ENCODE data around the gene GPSM1.

GPSM1 gene

DNA sequence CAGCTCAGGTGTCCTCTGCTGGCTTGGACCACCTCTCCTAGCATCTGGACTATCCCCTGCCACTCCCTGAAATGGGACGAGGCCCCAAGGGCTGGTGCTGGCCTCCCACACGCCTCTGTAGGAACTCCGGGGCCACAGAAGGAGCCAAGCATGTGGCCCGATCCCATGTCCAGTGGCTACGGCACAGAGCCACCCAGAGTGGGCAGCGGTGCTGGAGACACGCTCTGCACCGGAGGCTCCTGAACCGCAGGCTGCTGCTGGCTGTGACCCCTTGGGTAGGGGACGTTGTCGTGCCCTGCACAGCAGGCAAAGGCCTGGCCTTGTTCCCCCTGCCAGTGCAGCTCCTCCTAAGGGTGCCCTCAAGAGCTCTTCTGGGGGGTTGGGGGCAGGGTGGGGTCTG, 52.6 kb downstream of the GPSM1 start:
- no peak for FAIRE-seq

DNA sequence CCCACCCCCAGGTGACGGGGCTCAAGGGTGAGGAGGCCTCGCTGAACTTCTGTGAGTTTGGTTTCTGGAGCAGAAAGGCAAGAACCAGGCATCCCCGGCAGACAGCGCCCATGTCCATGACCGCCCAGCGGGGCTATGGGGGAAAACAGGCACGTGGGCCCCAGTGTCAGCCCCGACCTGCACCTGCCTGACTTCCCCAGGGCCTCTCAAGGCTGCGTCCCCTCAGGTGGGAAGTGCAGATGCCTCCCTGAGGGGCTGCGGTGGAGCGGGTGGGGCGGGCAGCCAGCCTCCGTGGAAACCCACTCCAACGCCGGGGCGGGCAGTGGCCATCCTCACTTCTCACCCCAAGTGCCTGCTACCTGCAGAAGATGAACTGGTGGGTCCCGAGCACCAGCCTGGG, 53.0 kb downstream of the GPSM1 start:
- FAIRE-seq: no peak

DNA sequence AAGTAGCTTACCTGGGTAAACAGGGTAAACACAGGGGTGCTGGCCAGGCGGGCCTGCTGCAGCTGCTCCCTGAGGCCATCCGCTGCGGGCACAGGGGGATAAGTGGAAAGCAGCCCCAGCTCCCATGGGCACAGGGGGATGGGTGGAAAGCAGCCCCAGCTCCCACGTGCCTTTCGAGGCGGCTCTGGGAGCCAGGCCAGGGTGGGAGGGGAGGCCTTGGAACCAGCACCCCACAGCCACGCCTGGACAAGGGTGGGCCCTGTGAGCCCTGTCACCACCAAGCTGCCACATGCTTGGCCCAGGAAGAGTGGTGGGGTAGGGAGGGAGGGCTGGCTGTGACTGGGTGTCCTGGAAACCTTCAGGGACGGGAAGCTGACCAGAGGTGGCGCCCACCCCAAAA, 54.0 kb downstream of the GPSM1 start:
- FAIRE-seq: no peak

DNA sequence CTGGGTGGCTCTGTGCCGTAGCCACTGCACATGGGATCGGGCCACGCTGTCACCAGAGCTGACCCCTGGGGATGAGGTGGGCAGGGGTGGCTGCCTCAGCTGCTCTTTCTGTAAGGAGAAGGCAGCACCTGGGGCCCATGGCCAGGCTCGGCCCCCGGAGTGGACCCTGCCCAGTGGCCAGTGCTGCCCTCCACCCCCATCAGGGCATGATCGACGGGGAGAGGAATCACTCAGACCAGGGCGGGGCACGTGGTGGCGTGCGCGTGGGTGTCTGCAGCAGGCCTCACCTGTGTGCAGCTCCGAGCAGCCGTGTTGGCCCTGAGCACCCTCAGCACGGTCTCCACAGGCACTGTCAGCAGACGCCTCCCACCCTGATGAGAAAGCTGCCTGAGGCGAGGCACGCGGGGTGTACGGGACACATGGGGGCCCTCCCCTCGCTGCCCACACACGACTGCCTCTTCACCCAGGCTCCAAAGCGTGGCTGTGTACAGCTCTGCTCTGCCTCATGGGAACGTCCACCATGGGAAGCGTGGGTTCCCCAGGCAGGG, 54.7 kb downstream of the GPSM1 start:
- no peak for FAIRE-seq

DNA sequence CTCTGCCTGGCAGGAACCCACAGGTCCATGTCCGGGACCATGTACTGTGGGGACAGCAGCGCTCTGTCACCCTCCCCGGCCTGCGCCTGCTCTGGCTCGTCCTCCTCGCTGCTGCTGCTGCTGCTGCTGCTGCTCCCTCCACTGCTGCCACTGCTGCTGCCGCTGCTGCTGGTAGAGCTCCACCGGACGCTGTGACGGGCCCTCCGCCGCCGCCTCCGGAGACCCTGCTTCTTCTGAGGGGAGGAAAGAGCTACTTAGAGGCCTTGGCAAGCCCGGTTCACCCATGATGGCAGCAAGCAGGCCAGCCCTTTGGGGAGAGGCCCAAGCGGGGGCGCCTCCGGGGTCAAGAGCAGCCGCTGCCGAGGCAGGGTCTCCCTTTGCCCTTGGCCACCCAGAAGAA, 56.1 kb downstream of the GPSM1 start:
- no peak for FAIRE-seq

DNA sequence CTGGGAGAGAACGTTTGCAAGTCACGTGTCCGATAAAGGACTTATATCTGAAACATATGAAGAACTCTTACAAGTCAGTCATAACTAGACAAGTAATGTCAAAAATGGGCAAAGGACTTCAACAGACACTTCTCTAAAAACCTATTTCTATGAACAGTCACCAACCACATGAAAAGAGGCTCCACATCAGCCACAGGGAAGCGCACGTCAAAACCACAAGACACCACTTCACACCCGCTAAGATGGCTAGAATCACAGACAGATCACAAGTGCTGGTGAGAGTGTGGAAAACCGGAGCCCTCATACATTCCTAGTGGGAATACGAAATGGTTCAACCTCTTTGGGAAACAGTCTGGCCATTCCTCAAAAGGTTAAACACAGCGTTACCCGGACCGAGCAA, 57.7 kb downstream of the GPSM1 start:
- FAIRE-seq: no peak

DNA sequence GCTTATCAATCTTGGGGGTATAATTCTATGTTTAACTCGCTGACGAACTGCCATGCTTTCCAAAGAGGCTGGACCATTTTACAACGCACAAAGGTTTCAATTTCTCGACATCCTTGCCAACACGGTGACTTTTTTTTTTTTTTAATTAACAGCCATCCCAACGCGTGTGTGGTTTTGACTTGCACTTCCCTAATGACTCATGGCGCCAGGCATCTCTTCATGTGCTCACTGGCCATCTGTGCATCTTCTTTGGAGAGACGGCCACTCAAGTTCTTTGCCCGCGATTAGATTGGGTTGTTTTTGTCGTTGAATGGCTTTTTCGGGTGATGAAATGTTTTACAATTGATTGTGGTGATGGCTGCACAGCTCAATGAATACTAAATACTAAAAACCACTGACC, 58.7 kb downstream of the GPSM1 start:
- FAIRE-seq: peak; percentile 9

DNA sequence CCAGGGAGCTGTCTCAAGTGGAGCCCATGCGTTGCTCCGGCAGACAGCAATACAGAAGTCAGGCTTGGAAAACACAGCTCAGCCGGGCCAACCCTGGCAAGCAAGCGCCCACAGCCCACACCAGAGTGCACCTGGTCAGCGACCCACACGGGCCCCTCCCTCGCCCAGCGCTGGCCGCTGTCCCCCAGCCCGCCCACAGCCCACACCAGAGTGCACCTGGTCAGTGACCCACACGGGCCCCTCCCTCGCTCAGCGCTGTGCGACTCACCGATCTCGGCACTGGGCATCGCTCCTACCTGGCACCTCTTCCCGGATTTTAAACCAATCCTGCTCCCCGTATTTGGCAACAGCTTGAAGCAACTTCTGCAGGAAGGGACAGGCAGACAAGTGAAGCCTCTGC, 59.9 kb downstream of the GPSM1 start:
- no peak for FAIRE-seq

DNA sequence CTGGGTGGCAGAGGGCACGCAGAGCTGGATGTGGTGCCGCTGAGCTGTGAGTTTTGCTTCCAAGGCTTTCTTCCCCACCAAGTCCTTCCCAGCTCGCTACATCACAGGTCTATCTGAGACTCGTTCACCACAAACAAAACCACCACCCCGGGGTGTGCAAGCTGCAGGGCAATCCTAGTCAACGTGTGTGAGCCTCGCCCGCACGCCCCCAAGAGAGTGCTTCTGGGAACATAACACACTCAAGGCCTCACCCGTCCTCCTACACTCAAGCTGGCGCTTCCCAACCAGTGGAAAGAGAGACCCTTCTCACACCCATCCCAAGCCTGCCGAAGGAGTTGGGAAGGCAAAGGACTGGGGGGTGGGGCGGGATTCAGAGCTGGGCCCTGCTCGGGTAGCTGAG, 62.1 kb downstream of the GPSM1 start:
- no peak for FAIRE-seq

DNA sequence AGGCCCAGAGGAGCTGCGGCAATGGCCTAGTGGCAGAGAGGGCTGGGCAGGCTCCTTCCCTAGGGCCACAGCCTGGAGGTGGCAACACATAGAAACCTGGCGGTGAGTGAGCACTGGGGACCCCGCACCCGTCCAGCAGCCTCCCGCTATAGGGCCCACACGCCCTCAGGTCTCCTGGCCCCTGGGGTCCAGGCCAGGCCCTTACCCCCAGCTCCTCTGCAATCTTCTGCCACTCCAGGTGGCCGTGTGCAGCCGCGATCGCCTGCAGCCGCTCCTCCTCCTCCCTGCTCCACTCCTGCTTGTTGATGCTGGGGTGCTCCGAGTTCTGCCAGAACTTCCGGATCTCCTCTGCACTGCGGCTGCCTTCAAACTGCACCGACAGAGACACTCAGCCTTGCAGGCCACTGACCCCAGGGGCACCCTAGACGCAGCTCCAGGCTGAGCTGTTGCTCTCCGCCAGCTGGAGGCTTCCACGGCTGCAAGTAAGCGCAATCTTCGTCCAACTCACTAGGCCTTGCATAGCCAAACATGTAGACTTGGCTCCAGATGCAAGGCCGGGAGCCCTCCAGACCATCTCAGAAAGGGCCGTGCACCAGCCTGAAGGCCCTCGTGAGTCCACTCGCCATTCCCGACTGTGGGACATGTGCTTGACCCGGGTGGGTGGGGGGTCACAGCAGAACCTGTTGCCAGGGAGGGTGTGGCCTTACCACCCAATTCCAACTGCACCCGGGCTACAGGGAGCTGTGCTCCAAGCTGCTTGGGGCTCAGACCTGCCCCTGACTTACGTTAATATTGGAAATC, 64.6 kb downstream of the GPSM1 start:
- no peak for FAIRE-seq

DNA sequence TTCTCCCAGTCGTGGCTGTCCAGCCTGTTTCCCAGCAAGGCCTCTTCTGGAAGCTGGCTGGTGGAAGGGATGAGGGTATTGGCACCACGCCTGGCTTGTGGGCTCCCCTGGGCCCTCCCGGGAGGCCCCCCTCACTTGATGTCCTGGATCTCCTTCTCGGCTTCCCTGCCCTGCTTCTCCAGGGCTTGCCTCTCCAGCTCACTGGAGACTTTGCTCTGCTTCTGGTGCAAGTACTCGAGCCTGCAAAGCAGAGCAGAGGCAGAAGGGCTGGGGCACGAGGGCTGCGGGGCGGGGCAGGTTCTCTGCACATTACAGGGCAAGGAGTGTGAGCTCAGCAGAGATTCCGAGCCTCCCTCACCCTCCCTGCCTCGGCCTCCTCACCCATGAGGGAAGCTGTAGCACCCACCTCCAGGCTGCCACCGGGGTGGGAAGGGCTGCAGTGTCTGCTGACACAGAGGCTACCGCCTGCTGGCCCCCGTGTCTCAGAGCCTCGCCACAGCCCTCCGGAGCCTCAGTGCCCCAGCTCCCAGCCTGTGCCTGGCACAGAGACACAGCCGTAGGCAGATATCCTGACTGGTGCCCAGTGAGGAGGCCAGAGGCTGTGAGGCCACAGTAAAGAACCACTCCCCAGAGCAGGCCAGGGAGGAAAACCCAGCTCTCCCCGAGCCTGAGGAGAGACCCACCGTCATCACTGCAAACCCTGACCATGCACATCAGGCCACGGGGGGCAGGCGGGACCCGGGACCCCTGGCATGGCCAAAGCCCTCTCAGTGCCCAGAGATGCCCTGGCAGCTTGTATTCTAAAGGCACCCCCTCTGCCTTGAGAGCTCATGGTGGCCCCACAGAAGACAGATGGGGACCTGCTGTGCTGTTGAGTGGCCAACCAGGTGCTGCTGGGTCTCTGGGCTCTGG, 65.5 kb downstream of the GPSM1 start:
- FAIRE-seq: no peak

DNA sequence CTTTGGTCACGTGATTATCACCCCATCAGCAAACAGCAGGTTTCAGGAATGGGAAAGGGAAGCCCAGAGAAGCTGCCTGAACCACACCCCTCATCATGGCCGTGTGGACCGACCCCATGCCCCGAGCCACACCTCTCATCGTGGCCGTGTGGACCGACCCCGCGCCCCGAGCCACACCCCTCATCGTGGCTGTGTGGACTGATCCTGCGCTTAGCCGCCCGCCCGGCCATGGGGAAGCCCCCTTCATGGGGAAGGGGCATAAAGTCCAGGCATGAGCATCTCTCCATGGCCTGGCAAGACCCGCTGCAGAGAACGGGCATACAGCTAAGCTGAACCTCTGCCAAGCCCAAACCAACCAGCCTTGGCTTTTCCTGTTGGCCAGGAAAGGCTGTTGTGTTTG, 66.2 kb downstream of the GPSM1 start:
- no peak for FAIRE-seq

DNA sequence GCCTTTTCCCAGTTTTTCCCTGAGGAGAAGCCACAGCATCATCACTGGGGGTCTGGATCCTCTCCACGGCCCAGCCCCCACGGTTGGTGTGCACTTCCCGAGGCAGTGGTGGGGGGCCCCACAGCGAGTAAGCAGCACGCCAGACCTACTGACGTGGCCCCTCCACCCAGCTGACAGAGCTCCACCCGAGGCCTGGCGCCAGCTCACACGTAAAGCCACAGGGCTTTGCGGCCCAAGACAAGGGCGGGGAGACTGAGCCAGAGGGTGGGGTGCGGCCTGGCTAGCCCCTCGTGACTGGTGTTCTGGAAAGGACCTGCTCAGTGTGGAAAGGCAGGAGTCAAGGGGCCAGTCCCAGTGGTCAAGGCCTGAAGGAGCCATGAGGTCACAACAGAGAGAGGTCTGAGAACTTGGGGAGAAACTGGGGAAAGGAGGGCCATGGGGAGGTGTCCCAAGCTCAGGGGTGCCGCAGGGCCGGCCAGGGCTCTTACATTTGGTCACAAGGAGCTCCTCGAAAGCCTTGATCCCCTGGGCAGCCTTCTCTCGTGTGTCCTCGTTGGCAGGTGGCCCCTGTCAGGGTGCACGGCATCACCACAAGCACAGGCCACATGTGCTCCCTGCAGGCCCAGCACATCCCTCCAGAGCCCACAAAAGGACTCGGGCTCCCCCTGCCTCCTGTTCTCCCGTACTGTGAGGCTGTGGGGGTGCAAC, 67.1 kb downstream of the GPSM1 start:
- no peak for FAIRE-seq

DNA sequence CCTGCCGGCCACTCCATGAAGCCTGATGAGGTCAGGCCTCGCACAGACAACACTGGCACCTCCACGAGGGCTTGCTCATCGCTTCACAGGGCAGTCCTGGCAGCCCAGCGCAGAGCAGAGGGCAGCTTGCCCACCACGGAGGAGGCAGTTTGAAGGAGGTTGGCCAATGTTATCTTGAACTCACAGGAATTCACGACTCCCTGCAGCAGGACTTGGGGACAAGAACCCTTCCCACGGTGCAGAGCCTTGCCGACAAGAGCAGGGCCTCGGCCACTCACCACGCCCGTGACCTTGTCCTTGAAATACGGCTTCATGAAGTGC, 67.6 kb downstream of the GPSM1 start:
- FAIRE-seq: no peak

DNA sequence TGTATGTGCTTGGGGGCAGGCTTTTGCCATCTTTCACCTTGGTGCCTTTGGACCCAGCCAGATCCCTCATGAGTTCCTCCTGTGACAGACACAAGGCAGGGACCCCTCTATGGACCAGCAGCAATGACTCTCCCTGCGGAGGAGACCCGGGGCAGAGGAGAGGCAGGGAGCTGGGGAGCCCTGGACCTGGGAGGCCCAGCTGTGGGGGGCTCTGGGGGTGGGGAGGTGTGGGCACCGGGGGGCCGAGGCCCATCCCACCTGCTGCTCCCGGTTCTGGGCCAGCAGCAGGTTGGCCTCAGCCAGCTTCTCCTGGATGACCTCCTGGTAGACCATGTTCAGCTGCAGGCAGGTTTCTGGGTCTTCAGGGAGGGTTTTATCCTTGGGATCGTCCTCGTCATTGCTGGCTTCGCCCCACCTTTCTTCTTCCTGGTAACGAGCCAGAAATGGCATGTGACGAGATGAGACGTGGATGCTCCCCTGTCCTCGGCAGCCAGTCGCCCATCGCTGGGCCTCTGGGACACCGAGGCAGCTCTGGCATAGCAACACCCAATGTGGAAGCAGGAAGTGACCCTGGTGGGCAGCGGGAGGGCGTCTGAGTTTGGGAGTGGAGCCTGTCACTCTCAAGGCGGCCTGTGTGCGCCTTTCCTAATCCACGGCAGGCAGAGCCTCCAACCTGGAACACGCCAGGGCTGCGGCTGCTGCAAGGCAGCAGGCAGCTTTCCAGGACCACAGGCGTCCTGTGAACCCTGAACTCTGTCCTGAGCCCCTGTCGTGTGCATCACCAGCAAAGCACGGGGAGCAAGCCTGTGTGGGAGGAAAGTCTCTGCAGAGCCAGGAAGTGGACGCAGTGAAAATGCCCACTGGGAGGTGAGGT, 68.2 kb downstream of the GPSM1 start:
- FAIRE-seq: no peak

DNA sequence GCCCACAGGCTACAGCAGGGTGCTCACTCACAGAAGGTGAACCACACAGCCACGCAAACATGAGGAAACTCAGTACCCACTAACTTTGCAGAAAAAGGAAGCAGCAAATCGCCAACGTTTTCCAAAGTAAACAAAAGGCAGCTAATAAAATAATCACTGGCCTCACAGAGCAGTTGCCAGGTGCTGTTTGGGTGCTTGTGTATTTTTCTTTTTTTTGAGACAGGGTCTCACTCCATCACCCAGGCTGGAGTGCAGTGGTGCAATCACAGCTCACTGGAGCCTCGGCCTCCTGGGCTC, 68.8 kb downstream of the GPSM1 start:
- FAIRE-seq: no peak

DNA sequence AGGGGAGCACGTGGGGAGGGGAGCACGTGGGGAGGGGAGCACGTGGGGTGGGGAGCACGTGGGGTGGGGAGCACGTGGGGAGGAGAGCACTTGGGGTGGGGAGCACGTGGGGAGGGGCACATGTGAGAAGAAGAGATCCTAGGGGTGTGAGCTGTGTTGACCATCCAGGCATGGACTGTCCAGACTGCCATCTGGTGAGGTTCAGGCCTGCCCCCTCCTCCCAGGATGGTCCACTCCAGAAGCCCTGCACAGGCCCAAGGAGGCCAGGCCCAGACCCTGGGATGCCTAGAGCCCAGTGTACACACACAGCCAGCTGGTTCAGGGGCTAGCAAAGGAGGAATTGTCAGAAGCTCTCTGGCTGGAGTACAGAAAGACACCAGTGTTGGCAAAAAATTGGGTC, 70.3 kb downstream of the GPSM1 start:
- no peak for FAIRE-seq

DNA sequence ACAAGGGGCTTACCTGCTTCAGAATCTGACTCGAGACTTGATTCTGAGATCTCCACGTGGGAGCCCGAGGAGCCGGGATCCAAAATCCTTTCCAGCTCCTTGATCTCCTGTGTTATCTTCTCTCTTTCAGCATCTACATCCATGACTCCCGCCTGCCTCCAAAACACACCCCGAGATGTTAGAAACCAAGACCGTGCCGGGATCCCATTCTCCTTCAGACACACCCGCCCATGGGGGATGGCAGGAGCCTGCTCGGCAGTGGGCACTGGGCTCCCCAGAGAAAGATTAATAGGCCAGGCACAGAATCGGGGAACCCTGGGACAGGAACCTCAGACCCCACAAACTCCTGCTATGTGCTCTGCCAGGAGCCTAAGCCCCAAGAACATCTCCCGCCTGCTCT, 70.9 kb downstream of the GPSM1 start:
- no peak for FAIRE-seq

DNA sequence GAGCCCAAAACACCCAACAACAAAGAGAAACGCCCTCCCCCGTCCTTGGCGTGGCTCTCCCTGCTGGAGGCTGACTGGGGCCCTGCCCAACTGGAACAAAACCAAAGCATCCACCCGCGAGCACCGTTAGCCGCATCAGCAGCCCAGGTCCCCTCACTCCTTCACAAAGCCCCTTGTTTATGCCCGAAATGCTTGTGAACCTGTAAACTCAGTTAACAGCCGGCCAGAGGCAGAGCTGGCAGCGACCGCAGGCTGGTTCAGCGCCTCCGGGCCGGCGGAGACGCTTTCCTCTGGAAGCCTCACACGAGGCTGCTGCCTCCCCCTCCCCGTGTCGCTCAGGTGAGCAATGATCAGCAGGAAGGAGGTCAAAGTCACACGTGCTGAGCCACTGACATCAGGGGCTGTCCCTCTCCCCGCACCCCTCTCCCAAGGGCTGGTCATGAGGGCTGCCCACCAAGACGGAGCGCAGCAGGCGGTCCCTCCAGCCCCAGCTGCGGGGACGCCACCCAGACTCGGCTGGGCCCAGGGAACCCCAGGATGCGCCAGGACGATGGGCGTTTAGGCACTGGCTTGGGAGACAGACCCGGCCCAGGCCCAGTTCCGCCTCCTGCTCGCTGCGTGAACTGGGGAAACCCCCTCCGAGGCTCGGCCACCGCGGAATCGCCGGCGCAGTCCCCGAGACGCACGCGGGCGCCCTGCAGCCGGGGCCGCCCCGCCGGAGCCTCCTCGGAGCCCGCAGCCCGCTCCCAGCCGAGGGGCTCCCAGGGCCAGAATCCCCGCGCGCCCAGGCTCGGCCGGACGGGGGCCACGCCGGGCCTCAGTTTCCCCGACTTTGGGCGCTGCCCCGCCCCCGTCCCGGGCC, 72.1 kb downstream of the GPSM1 start:
- FAIRE-seq: no peak

DNA sequence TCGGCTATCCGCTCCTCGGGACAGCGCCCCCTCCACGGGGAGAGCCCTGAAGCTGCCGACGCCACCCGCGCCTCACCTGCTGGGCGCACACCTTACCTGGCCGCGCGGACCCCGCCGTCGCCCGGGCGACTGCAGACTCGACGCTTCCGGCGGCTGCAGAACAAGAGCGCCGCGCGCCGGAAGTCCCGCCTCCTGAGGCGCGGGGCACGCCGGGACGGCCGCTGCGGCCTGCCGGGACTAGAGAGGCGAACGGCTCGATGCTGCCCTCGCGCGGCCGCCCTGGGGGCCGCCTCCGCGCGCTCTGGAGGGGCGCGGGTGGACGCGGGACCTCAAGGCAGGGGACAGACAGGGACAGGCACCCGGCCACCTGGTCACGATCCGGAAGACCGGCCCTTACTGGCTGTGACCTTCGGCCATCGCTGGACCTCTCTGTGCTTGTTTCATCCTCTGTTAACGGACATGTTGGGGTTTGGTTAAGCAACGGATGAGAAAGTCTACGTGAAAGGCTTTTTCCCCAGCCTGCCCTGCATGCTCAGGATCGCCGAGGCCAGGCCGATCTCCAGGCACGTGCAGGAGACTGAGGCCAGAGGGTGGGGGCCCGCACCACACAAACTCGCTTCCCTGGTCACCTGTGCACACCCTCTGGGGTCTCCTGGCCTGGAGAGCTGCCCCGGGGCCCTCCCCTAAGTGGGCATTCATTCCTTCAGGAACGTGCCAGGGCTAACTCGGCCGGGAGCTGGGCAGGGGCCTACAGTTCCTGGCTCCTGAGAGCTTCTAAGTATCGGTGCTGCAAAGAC, 72.9 kb downstream of the GPSM1 start, which contains the start of gene SNAPC4:
TSS of gene SNAPC4 (minus strand) at position 133 of the 797 bp plus-strand sequence. CDS start 1,742 bp downstream, outside the sequence.
- no peak for FAIRE-seq
